Mucosa of gallbladder (tissue), 1 donor: ENCODE data around the gene SERPING1. TPM values are rescaled to one million over a fixed set of nuclear protein-coding genes. Genes with fewer than 3 reads are reported as not detected.

ENCODE experiments used
- DNase-seq: peaks from one replicate; pipeline ENCODE4 v3.0.0-alpha.2; 2020; ENCODE audit warnings: low spot score
- total RNA-seq: library from RNA; stranded (reverse); gene quantifications from one replicate; pipeline ENCODE4 v1.2.1, GENCODE V29; 2021
- donor health status: DM: no; HTN: no; CAD: no.

The SERPING1 gene
- total RNA-seq, 1 donor from 2014 or later: 614 TPM

DNA sequence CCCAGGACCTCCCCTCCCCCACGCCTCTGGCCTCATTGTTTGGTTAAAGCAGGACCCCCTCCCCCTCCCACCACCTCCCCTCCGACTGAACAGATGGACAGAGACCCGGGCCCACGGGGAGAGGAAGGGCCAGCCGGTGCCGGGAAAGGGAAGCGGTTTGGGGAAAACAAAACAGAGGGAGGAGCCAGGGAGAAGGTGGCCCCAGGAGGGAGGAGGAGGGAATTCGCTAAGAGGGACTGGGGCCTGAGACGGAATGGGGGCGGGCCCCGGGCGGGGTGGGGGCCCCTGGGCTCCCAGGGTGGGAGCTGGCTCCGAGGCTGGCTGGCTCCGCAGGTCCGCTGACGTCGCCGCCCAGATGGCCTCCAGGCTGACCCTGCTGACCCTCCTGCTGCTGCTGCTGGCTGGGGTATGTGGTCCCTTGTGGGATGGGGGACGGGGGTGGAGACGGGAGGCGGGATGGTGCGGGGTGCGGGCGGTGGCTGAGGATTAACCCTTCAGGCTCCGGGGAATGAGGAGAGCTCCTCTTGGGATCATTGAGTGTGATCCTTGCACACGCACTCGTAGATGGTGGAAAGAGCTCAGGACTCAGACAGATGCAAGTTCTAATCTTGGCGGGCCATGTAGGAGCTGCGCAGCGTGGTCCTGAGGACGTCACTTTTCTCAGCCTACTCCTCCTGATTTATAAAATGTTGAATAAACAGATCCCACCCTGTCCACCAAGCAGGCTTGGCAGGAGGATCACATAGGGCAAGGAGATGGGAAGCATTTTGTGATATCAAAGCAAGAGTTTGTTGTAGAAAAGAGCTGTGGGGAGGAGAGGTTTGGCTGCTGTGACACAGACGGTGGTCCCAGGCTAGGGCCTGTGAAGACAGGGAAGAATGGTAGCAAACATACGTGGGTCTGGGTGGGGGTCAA lies 688 bp downstream of the SERPING1 start:
- DNase-seq: peak; percentile 65

DNA sequence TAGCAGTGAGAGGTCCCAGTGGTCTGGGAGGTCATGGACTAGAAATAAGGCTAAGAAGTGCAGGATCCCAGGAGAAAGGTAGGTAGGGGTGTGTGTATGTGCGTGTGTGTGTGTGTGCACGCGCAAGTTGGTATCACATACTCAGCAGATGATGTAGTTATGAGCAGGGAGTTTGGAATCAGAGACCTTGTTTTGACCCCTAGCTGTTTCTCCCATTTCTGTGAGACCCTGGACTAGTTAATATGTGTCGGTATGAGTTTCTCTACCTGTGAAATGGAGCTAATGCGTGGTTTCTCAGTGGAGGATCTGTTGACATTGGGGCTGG lies 1.3 kb downstream of the SERPING1 start:
- peak; percentile 23 for DNase-seq

DNA sequence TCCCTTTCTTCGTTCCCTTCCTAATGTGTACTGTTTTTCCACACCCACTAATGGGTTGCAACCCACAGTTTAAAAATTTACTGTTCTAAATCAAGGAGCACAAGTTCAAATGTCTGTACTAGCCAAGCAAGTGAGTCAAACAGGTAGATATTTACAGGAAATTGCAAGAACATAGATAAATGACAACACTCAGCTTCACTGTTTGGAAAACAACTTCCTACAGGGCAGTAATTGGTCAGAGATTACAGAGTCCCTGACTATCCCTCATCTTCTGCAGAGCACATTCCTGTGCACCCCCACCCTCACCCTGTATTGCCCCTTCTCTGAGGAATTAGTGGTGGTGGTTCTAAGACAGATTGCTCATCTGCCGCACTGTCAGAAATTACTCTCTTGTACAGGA lies 1.9 kb downstream of the SERPING1 start:
- no peak for DNase-seq

DNA sequence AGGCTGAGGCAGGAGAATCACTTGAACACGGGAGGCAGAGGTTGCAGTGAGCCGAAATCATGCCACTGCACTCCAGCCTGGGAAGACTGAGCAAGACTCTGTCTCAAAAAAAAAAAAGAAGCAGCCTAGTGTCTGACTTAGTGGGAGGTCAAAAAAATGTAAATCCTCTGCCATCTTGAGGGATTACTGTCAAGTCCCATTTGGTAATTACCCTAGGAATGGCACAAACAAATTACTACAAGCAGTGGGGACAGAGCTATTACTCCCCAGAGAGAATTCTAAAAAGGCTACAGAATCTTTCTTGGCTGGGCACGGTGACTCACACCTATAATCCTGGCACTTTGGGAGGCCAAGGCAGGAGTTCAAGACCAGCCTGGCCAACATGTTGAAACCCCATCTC lies 3.8 kb downstream of the SERPING1 start:
- DNase-seq: no peak

DNA sequence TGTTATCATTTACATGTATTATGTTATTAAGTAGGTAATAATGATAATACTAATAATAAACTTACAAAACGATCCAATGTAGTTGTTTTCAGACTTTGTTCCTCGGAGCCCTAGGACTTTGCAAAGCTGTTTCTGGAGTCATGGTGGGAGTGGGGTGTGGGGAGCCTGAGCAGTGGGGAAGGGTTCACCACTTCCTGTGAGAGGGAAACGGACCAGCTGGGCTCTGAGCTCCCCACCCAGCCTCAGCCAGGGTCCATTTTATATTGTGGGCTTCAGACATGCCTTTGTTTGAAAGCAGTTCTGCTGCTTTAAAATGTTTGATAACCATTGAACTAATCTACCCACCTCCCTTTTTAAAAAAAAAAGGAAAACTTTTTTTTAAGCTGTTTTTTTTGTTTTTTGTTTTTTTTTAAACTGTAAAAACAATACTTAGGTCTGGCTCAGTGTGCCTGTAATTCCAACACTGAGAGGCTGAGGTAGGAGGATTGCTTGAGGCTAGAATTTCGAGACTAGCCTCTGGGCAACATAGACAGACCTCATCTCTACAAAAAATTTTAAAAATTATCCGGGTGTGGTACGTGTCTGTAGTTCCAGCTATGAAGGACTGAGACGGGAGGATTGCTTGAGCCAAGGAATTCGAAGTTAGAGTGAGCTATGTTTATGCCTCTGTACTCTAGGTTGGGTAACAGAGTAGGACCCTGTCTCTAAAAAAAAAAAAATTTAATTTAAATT lies 7.0 kb downstream of the SERPING1 start:
- DNase-seq: no peak

DNA sequence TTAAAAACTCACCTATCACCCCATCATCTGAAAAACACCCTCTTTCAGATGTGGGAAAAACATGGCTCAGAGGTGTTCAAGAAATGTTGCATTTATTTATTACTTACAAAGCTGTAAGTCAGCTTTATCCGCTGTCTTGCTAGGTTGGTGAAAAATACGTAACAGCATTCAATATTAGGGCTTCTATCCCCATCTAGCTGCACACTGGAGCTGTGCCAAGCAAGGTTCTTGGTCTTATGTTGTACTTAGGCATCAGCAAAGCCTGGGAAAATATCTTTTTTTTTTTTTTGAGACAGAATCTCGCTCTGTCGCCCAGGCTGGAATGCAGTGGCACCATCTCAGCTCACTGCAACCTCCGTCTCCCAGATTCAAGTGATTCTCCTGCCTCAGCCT lies 7.5 kb downstream of the SERPING1 start:
- no peak for DNase-seq

DNA sequence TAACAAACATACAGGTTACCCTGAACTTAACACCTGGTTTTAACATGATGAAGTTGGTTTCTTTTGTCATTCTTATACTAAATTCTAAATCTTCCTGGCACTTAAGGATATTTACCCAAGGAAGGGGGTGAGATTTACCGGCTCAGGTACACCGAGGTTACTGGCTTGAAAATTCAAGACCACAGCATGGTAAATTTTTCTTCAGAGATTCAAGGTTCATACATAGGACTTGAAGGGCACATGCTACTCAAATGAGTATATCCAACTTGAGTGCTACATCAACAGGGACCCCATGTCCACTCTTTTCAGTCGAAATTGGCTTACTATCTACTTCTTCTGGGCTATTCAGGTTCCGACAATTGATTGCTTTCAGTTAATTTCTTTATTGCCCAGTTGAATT lies 12.7 kb downstream of the SERPING1 start:
- no peak for DNase-seq

DNA sequence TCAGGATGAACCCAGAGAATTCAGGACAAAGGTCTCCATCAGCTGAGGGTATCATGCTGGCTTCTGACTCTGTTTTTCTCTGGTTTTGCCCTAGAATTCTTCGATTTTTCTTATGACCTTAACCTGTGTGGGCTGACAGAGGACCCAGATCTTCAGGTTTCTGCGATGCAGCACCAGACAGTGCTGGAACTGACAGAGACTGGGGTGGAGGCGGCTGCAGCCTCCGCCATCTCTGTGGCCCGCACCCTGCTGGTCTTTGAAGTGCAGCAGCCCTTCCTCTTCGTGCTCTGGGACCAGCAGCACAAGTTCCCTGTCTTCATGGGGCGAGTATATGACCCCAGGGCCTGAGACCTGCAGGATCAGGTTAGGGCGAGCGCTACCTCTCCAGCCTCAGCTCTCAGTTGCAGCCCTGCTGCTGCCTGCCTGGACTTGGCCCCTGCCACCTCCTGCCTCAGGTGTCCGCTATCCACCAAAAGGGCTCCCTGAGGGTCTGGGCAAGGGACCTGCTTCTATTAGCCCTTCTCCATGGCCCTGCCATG lies 16.8 kb downstream of the SERPING1 start:
- DNase-seq: no peak

DNA sequence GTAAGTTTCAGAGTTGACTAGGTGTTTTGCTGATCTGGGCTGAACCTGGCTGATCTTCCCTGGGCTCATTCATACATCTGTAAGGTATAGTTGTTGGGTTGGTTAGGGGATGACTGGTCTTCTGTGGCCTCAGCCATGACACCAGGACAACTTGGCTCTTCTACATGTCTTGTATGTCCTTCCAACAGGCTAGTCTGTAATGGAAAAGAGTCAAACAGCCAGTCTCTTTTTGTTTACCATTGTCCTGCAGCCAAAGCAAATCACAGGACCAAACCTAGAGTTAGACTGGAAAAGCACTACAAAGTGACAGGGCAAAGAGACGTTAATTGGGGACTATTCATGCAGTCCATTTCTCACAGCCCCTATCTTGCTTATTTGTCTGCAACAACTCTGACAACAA lies 17.8 kb downstream of the SERPING1 start:
- DNase-seq: no peak

DNA sequence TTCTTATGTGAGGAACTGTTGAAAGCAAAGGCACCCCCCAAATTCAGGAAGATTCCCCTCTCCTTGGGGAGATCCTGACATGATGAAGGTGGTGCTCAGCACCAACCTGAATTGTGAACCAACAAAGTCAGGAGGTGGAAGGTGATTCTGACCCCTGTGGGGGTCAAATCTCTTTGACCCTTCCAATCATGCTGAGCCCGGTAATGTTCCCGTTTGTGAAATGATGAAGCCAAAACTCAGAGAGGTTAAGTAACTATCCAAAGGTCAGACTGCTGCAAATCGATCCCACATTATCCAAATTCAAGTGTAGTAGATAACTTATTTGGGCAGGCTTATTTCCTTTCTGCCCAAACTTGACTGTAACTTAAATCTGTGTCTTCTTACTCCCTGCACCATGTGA lies 19.1 kb downstream of the SERPING1 start:
- DNase-seq: no peak

DNA sequence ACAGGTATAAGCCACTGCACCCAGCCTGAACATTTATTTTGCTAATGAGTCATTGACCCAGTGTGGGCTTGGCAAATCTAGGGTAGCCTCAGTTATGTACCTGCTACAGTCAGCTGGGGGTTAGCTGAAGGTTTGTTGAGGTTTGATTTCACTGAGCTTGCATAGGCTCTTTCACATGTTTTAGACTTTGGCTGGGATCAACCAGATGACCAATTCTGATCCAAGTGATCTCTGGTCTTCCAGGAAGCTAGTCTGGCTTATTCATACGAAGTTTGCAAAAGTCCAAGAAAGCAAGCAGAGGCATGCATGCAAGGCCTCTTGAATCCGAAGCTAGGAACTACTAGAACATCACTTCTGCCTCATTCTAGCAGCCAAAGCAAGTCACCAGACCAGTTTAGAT lies 21.0 kb downstream of the SERPING1 start:
- no peak for DNase-seq

DNA sequence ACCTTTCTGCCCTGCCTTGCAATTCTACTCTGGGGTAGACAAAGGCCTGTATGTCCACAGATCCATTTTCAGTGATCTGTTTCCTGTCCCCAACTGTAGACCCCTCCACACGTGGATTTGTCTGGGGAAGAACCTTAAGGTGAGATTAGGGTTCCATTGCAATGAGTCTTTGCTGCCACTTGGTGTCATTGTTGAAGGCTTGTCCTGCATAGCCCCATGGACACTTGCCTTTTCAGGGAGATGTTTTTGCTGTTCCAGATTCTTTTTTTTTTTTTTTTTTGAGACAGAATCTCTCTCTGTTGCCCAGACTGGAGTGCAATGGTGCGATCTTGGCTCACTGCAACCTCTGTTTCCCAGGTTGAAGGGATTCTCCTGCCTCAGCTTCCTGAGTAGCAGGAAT lies 21.8 kb downstream of the SERPING1 start:
- DNase-seq: no peak

DNA sequence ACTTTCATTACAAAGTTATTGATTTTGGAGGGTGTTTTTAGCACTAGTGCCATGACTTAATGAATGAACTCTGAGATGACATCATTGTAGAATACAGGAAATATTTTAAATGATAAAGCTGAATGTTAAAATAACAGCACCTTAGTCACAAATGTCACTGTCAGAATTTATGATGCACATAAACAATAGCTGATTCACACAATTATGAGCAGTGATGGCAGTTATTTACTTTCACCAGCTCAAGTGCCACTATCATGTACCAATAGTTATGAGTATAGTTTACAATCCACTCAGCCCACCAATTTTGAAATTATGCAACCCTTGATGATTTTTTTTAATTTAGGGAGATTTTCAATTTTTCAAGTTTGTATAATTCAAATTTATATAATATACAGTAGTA lies 23.0 kb downstream of the SERPING1 start:
- DNase-seq: no peak

DNA sequence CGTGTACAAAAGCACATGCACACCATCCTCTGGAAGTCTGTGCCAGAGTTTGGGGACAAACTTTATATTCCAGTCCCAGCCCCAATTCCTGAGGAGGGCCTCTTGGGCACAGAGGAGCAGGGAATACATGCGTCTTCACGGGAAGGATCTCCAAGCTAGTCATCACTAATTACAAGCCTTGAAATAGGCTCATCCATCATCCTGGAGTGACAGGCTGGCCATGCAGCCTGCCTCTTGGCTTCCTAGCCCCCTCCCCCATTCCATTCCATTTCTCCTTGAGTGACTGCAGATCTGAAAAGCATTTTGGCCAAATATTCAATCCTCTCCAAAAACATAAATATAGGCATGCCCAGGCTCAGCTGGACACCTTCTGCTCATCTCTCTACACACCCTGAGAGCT lies 24.8 kb downstream of the SERPING1 start:
- no peak for DNase-seq

DNA sequence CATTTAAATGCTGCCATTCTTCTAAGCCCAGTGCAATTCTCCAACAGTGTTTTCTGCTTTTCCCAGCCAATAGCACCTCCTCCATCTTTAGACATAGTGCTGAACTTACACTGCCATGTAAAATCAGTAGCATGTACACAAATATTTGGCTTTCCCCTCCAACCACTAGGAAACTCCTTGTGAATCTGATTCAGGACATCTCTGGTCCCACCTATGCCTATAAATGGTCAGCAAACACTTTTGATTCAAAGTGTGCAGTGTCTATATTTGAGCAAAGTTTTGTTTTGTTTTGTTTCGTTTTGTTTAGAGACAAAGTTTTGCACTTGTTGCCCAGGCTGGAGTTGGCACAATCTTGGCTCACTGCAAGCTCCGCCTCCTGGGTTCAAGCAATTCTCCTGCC lies 27.4 kb downstream of the SERPING1 start:
- DNase-seq: no peak

DNA sequence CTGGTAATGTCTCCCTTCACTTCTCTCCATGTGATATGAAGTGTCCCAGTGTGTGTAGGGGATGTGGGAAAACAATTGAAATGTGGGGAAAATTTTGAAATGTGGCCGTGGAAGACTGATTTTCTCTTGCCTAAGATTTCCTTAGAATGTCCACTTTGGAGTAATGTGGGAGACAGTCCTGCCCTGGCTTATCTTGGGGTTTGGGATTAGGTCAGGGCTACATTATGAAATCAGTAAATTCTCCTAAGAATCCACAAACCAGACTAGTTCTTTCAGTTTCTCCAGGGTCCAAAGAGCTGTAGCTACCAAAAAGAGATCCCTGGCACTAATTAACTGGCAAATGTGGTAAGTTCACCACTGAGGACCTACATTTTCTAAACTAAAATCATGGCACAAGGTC lies 29.4 kb downstream of the SERPING1 start:
- DNase-seq: no peak

DNA sequence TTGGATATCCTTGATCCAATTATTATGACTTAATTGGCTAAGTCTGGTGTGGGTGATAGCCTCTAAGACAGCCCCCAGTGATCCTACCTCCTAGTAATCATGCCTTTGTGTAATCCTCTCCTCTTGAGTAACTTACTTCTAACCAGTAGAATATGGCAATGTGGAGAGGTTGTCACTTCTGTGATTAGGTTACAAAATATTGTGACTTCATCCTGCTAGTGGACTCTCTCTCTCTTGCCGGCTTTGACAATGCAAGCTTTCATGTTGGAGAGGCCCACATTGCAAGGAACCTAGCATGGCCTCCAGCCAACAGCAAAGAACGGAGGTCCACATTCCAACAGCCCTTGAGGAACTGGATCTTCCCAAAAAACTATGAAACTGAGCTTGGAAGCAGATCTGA lies 32.7 kb downstream of the SERPING1 start:
- DNase-seq: no peak

DNA sequence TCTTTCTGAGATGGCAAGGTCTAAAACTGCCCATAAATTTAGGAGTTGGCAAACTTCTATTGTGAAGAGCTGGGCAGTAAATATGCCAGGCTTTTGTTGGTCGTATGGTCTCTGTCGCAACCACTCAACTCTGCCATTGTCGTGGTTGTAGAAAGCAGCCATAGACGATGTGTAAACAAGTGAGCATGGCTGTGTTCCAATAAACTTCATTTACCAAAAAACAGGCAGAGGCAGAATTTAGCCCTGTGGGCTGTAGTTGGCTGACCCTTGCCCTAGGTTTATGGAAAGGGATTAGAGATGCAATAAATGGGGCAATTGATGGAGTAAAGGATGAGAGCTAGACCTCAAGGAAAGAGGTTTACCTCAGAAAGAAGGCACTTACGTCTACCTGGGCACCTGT lies 34.6 kb downstream of the SERPING1 start:
- no peak for DNase-seq

DNA sequence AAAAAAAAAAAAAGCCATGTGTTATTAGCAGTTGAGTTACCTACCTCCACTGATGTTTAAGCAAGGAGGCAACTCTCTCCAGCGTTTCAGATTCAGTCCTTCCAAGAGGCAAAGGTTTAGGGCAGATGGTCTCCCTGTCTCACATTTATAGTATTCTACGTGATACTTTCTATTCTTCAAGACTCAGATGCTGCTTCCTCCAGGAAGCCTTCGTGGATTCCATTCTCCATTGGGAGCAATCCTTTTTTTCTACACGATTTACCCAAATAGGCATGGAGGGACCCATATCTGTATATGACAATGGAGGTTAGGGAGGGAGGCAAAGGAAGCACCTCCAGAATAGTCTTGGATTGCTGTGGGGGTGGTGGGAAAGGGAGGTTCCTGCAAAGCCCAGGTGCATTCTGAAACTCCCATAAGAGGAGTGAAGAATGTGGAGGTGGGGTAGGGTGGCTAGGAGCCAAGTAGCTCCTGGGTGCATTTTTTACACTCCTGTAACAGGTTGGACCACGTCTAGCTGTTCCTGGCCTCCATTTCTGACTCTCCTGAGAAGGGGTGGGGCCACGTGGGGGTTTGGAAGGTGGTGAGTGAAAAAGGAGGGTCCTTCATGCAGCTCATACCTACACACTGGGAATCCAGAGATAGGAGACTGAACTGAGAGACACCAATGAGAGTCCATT lies 36.0 kb downstream of the SERPING1 start:
- no peak for DNase-seq

DNA sequence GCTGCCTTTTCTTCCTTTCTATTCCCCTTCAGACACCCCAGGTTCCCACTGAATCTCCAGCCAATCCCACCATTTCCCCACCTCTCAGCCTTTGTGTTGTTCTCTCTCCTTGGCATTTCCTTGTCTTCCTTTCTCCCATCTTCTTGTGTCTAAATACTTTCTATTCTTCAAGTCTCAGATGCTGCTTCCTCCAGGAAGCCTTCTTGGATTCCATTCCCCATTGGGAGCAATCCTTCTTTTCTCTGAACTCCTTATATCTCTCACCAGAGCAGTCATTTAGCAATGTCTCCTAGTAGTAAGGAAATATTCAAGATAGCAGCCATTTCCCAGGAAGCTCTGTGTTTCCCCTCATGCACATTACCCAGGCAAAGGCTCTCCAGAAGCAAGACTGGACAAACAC lies 36.8 kb downstream of the SERPING1 start:
- no peak for DNase-seq

DNA sequence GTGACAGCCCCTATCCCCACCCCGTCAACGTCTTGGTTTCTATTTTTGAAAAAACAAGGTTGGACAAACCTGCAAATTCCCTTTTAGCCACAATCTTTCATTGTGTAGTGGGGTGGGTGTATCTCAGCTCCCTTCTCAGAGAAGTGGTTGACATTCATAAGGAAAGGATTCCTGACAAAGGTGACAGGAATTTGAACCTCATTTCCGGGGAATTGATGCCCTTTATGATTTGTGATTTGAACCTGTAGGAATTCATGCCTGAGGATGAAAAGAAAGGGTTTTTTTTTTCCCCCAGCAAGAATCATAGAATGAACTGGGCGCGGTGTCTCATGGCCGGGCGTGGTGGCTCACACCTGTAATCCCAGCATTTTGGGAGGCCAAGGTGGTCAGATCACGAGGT lies 37.8 kb downstream of the SERPING1 start:
- DNase-seq: no peak

DNA sequence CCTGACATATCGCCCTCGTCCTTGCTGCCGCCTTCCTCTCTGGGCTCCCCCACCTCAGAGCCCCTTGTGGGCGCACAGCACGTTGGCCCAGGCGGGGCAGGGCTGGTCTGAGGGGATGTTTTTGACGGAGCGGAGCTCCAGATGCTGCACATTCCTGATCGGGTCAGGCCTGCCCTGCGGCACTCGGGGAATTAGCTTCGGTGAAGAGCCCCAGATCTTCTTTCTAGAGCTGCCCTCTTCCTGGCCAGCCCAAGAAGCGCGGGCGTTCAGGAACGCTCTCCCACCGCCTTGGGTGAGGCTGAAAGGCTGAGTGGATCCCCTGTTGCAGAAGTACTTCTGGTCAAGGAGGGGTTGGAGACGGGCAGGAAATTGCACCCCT lies 40.1 kb downstream of the SERPING1 start:
- DNase-seq: no peak
